Pons (tissue), 1 donor: Measurements from ENCODE around the gene PTGDR2.

ENCODE experiments used
- DNase-seq: peaks from one replicate; pipeline ENCODE4 v3.0.0-alpha.2; 2016; ENCODE audit warnings: low spot score

The PTGDR2 gene

DNA sequence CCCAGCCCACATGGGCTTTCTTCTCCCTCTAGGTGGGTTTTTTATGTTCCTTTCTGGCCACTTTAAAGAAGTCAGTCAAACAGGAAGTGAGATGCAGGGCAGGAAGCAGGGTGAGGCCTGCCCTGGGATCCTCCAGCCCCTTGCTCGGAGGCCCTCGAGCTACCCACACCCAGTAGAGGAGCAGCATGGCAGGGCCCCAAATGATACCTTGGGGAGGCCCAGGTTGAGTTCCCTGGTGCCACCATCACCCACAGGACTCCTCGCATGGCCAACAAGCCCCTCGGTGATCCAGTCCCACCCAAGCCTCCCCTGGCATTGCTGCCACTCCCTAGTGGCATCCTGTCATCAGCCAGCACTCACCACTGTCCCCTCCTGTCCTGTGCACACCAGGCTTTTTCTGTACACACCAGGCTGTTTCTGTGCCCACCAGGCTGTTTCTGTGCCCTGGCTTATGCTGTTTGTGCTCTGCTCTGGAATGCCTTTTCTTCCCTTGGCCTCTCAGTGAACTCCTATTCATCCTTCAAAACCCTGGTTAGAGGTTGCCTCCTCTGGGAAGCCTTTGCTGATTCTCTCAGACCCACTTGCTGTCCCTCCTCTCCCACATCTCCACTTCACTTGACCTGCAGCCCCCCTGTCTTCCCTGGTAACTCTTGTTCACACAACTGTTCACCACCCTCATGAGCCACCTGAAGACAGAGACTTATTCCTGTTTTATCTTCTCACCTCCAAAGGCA is 3.1 kb upstream of the PTGDR2 start:
- DNase-seq, result no peak

DNA sequence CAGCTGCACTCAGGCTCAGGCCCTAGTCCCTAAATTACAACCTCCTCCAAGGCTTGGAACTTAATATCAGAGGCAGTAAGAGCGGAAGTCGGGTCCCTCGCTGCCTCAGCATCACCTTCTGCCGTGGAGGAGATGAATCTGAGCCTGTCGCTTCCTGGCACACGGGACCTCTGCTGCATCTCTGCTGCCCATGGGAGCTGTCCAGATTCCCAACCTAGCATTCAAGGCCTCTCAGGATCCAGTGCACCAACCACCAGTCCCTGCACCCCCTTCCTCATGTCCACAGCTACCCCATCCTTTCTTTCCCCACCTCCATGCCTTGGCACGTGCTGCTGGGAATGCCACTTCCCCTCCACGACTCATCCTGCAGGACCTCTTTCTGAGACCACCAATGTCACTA is 2.5 kb upstream of the PTGDR2 start:
- no peak for DNase-seq

- DNase-seq, result no peak
These were observed 1.9 kb upstream of the PTGDR2 start for GRCh38 chr11:60857378-60858232.

DNA sequence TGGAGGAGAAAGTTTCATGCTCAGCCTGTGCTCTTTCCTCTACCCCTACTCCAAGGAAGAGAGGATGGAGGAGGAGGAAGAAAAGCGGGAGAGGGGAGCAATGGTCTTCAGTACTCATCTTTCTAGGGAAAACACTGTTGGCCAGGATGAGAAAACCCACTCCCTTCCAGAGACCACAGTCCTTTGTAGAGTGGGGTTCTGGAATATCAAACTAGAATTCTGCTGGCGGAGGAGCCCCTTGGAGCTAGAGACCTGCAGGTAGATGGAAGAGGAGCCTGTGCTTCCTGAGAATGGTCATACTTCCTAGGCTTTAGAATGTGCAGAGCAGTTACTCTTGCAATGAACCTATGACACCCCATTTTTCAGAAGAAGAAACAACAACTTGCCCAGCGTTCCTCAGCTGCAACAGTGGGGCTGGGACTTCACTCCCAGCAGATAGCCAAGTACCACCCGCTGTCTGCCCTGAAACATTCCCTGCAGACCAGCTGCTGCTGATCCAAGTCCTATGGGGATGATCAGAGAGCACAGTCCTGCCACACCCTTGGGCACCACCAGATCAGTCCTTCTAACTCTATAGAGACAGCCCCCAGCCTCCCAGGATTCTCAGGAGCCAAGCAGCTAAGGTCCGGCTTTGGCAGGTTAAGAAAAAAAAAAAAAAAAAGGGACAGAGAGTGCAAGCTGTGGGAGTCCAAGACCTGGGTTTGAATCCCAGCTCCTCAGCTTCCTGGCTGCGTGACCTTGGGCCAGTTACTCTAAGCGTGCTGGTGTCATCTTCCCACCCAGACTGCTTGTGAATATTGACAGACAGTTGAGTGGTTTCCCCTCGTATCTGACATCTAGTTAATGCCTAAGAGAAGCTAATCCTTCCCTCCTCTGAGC is 664 bp downstream of the PTGDR2 start:
- DNase-seq, result no peak

DNA sequence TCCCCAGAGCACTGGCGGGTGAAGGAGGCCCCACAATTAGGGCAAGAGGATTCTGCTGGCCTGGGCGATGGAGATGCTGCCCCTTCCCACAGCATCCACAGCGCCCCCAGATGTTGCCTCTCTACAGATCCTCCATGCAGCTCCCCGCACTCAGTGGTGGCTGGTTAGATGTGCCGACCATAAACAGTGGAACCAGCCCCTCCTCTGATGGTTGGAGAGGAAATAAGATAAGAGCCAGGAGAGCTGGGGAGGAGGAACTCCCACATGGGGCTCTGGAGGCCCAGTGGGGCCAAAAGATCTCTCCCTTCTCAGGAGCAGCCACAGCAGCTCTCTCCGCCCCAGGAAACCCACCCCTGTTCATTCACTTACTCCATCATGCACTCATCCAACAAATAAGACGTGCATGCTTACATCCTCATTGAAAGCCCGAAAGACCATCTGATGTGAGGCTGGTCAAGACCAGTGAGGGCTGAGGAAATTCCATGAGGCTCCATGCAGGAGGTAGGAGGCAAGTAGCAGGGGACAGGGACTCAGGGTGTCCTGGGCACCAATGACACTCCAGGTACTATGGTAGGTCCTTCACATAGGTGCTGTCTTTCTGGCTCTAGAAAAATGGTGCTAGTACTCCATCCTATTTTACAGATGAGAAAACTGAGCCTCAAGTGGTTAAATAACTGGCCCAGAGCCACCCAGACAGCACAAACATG is 1.5 kb downstream of the PTGDR2 start:
- DNase-seq, result no peak

GRCh38 chr11:60852982-60853950 is 2.5 kb downstream of the PTGDR2 start:
- DNase-seq, result no peak

GRCh38 chr11:60852117-60852981 is 3.4 kb downstream of the PTGDR2 start:
- DNase-seq, result no peak

DNA sequence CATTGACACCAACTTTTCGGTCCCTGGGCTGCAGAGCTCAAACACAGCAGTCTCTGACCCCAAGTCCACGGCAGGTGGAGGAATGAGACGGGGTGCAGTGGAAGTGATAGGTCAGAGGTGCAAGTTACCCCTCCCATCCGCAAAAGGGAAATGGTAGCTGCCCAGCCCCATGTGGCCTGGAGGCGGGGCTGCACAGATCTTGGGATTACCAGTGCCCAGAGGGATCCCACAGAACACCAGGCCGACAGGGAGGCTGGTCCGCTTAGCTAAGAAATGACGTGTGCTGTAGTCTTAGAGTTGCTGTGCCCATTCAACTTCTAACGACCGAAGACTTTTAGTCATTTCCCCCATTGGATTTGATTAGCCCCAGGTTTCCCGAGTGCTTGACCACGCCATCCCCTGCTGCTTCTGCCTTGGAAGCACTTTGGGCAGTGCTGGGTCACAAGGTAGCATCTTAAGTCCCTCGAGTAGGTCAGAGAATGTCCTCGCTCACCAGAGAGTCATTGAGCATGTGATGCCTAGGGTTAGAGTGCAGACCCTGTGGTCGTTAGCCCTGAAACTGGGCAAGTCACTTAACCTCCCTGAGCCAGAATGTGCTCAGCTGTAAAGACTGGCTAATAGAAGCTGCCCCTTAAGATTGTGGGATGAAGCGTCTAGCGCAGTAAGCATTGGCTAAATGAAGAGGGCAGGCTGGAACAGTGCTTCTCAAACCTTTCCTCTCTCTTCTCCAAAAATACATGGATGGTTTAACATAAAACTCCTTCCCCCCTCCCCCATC is 4.2 kb downstream of the PTGDR2 start:
- DNase-seq, result no peak

- no peak for DNase-seq
These were observed 5.9 kb downstream of the PTGDR2 start for GRCh38 chr11:60849641-60850520.

DNA sequence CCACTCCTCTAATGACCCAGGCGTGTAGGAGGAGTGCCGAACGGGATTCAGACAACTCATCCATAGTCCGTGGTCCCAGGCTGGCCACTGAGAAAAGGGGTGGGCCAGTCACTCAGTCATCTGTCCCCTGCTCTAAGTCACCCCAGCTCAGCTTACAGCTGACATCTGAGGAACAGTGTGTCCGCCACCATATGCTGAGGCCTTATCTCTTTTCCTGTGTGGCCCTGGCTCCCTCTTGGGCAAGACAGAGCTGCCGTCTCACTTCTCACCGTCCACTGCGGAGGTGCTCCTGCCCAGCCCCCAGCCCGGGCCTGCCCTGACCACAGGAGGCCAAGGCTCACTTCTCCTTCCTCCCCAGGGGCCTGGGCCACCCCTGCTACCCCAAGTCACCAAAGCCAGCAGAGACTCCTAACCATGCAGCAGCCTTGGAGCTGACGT is 7.0 kb downstream of the PTGDR2 start:
- DNase-seq, result no peak

DNA sequence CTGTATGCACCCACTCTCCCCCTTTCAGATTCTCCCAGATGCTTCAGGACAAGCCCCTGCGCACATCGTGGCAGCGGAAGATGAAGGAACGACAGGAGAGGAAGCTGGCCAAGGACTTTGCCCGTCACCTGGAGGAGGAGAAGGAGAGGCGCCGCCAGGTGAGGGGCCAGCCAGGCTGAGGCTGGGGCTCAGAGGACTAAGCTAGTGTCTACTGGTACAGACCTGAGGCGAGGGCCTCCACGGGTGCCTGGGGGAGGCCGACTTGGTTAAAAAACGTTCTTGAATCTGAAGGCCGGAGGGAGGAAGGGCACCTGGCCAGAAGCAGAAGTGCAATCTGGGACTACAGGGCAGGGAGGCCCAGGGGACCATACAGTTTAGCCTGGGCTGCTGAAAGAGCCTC is 7.9 kb downstream of the PTGDR2 start:
- no peak for DNase-seq

DNA sequence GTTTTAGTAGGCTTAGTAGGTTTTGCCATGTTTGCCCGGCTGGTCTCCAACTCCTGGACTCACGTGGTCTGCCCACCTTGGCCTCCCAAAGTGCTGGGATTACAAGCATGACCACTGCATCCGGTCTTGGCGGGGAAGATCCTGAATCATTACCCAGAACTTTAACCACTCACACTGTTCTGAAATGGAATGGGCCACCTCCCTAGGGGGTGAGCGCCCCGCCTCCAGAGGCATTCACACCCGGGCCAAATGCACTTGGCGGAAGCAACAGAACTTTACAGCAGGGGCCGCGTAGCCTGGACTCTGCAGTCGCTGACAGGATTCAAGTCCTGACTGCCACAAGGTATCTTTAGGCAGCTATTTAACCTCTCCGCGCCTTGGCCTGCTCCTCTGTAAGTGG is 8.5 kb downstream of the PTGDR2 start:
- DNase-seq, result no peak

DNA sequence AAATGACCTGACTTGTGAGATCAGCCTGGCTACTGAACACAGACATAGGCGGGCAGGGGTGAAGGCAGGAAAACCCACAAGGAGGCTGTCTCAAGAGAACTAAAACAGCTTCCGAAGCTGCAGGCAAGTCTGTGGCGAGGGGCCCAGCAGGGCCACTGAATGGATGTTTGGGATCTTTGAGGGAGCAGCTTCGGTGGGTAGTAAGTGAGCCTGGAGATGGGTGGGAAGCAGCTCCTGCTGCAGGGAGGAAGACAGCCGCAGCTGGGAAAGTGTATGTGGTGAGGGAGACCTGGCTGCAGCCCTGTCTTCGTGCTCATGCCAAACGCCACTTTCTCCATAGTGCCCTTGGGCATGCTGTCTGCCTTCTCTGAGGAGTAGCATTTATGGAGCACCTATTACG is 10.4 kb downstream of the PTGDR2 start:
- DNase-seq, result no peak

GRCh38 chr11:60844870-60845221 is 10.9 kb downstream of the PTGDR2 start:
- no peak for DNase-seq

- DNase-seq, result no peak
These were observed 11.5 kb downstream of the PTGDR2 start for GRCh38 chr11:60844045-60844869.

DNA sequence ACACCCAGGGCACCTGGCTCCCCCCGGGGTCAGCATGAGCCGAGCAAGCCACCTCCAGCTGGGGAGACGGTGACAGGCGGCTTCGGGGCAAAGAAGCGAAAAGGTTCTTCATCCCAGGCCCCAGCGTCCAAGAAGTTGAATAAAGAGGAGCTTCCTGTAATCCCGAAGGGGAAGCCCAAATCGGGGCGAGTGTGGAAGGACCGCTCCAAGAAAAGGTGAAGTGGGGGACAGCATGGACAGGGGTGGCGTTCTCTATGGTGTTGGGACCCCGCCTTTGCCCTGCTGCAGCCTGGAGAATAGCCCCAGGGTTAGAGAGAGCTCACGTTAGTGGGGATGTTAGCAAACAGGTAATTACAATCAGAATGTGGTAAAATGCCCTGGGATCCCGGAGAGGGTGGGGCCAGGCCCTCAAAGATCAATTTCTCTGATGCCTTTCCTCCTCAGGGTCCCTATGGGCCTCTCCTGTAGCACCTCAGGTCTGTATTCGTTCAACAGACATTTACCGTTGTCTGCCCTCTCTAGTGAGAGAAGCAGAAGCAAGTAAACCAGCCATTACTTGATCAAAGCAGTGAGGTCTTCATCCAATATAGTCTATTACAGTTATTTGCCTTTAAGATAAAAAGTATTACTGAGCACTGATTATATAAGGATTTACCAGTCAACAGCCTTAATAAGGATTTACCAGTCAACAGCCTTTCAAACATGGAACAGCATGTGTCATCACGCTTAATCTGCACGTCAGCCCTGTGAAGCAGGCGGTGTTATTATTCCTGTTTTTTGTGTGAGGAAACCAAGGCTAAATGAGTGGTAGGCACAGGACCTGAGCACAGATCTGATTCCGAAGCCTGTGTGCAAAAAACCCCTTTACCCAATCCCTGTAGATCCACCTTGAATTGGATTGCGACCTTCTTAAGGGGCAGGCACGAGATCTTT is 12.8 kb downstream of the PTGDR2 start:
- peak; percentile 3 for DNase-seq
